Muscle of back (tissue), 11 donors: ENCODE measurements around the gene GORASP2. TPM values are rescaled to one million over a fixed set of nuclear protein-coding genes. Genes with fewer than 3 reads are reported as not detected.

ENCODE experiments used
- DNase-seq, 3 donors: peaks; one replicate each; pipeline versions ENCODE4 v3.0.0 to v3.0.0-alpha.2; 2013
- polyA plus RNA-seq, 10 donors: library from polyadenylated mRNA; unstranded; fragments of 120-200 nt; gene quantifications; one replicate each; pipeline ENCODE4 v1.2.1, GENCODE V29; 2013; ENCODE audit not compliant: insufficient read length in 10 of 10

The GORASP2 gene
- polyA plus RNA-seq, 10 donors: 66.6 to 84.8 (median 70.6) TPM

DNA sequence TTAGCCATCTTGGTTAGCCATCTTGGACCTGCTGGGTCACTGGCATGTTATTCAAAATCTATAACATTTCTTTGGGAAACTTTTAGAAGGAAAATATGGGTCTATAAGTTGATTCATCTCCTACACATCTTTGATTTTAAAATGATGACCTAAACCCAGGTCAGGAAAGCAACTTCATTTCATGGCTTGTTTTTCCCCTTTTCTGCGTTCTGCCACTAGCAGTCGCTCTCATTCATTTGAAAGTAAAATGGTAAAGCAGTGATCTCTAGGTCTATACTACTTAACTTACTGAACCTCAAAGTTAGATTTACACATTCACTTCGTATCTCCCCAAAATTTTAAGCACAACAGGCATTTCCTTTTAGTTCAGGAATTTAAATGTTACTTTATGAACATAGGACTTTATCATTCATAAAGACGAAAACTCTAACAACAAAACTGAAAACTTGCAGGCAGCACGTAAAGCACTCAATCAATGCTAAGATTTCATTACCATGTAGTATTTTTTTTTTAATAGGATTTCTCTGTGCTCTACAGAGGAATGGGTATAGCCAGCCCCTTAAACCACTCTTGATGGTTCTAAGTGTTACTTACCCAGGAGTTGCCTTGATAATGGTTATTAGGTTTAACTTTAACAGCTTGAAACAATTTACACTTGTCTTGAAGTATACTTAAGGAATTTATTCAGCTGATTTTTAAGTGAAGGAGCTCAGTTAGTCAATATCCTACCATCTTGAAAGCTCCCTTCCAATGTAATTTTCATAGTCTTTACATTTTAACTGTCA lies 62.5 kb downstream of the GORASP2 start:
- DNase-seq: no peak

- no peak for DNase-seq
Observed at GRCh38 chr2:170996316-170996715, 67.3 kb downstream of the GORASP2 start.

DNA sequence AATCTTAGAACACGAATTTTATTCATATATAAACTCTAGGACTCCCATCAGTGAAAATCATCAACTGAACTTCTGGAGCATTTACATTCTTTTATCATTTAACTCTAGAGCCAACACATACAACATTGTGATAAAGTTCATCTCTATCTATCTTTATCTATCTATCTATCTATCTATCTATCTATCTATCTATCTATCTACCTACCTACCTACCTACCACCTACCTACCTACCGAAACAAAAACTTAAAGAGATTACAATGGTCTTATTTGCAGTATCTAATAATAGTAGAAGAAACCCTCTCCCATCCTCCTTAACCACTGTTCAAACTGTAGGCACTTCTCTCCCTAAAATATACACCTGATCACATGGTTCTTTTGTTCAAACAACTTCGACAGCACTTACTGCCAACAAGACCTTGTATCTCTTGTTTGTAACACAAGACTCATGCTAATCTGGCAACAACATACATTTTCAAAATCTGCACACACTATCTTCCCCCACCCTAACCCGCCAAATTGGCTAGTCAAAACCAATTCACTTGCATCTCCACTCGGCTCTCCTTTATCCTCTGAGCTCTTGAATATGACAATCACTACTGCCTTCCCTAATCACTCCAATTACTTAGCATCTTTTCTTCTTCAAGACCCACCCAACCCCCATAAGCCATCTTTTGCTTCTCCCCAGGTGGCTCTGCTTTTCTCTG lies 69.0 kb downstream of the GORASP2 start:
- DNase-seq: no peak

GRCh38 chr2:170999654-171000053 lies 70.6 kb downstream of the GORASP2 start:
- no peak for DNase-seq

DNA sequence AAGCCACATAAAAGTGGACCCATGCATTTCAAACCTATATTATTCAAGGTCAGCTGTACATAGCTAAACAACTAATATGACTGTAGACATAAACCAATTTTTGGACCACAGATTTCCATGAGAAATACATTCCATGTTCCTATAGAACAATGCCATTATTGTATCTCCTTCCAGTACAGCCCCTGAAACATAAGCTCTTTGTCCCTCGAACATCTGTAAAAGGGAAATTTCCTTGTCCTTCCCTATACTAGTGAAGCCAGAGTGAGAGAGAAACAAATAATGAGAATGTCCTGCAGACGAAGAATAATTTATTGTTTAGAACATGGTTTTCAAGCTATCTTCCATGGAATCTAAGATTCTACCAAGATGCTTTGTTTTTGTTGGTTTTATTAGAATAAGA lies 75.3 kb downstream of the GORASP2 start:
- no peak for DNase-seq

DNA sequence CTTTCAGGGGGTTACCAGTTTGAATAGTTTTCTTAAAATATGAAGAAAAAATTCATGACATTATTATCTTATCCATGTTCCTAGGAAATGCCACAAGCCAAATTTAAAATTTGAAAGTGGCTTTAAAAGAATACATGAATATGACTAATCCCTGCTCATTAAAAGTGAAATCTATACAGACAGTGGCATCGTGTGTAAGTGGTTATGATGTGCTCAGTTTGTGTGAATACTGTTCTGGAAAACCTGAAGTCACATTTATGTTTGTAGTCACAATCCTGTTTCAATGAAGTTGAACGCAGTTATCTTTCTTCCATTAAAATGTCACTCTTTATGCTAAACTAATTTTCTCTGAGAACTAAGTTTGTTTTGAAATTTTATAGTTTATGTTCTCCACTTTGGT lies 75.8 kb downstream of the GORASP2 start:
- no peak for DNase-seq

DNA sequence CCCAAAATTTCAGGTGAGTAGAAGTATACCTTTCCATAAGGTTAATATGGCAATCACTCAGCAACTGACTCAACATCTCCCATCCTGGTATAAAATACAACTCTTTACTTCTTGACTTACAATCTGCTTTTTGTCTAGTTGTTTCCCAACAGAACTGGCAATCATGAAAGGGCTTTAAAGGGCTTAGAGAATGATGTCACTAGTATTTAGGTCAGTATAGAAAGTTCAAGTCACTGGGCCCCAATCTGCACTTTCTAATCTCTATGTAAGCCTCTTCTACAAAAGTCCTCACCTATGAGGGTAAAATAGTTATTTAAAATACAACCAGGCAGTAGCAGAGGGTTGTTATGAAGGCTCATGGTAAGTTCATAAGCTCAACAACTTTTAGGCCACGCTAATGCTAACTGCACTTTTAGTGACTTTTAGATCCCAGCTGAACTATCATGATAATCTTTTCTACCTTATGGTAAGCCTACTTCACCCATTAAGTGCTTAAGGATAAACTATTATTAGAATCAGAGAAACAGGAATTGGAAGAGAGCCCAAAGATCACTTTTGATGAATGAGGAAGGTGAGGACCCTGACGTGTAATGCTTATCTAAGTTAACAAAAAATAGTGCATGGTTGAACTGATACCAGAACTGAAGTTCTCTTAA lies 79.6 kb downstream of the GORASP2 start:
- DNase-seq: no peak

DNA sequence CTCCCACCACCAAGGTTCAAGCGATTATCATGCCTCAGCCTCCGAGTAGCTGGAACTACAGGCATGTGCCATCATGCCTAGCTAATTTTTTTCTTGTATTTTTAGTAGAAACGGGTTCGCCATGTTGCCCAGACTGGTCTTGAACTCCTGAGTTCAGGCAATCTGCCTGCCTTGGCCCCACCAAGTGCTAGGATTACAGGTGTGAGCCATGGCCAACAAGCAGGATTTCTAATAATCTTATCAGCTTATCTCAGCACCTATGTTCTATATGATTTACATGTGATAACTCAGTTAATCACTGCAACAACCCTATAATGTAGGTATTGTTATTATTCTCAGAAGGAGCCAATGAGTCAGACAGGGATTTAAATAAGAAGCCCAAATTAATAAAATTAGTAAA lies 80.3 kb downstream of the GORASP2 start:
- no peak for DNase-seq

DNA sequence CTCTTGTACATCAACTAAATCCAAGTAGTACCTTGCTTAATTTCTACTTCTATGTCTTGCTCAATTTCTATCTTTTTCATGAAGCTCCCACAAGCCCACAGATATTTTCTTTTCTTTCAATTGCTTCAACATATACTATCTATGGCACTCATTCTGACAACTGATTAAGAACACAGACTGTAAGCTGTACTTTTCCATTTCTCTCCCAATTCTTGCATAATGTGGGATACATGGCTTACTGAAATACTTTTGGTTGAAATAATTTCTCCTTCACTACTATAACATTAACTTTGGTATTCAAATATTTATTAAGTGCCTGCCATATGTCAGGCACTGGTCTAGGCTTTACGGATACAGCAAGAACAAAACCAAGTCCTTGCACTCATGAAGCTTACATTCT lies 84.8 kb downstream of the GORASP2 start:
- DNase-seq: no peak

- no peak for DNase-seq
Observed at GRCh38 chr2:171016125-171016524, 87.1 kb downstream of the GORASP2 start.

Other genes with a start within 250 kb of the GORASP2 start
- gene SP5, start 213.9 kb upstream of the GORASP2 start, polyA plus RNA-seq: 1 to 10 TPM; 3.0 to 7.1 (median 5.1) TPM
- gene ERICH2, start 158.9 kb upstream of the GORASP2 start, polyA plus RNA-seq: 1 to 10 TPM in 6 of 10 donors, under 1 TPM in 4; 0.42 to 1.5 (median 1.1) TPM
- 1 to 10 TPM in 2 of 10 donors, under 1 TPM in 8; 0.28 to 2.8 (median 0.79) TPM for gene GAD1, start 112.4 kb upstream of the GORASP2 start, polyA plus RNA-seq
- 10 to 100 TPM; 19.4 to 28.4 (median 23.0) TPM for gene TLK1, start 231.6 kb downstream of the GORASP2 start, polyA plus RNA-seq